ENCODE data around the gene UQCR11.
A peak's percentile ranks its signal among the peaks of the same experiment; 100 is the strongest.

The UQCR11 gene

GRCh38 chr19:1634938-1635243 lies 29.6 kb upstream of the UQCR11 start:
- no peak for DNase-seq (ENCODE audit: low spot score)

DNA sequence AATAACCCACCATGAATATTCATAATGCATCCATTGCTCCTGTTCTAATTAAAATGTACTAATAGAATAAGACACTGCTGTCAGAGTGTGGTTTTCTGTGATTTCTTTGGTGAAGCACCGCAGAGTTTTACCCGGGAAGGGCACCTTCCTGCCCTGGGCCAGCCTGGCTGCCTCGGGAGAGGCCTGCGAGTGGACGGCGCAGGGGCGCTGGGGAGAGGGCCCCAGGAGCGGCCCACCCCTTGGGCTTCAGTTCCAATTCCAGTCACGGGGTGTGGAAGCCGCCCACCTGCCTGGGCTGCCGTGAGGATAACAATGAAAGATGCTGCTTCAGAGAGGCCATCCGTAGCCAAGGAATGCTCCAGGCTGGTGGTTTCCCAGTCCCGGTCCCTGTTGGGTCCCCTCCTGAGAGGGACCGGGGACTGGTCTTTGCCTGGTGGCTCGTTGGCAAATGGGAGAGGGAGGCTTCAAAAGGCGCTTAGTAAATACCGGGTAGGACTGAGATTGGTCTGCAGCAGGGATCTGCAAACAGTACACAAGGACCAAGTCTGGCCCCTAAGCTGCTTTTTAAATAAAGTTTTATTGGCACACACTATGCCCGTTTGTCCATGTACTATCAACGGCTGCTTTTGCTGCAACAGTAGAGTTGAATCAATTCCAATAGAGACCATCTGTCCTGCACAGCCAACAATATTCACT lies 29.1 kb upstream of the UQCR11 start:
- no peak for DNase-seq (ENCODE audit: low spot score)

DNA sequence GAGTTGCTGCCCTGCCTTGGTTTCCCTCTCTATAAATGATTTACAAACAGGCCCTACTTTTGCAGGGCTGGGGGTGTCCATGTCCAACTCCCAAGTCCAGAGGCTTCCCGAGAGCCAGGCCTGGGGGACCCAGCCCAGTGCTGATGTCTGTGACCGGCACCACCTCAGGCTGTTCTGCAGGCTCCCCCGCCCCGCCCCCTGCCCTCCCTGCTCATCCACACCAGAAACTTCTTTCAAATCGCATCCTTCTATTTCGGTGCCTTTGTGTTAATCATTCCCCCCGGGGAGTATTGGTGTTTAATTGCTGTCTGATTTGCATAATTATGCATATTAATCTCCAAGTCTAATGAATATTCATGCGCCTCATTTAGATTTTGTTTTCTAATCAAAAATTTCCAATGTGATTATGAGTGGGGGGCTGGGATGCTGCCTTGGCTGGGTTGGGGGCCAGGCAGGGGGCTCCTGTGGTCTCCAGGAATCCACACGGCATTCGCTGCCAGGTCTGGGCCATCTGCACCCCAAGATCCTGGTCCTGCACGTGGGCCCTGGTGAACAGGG lies 28.1 kb upstream of the UQCR11 start:
- no peak for DNase-seq (ENCODE audit: low spot score)

DNA sequence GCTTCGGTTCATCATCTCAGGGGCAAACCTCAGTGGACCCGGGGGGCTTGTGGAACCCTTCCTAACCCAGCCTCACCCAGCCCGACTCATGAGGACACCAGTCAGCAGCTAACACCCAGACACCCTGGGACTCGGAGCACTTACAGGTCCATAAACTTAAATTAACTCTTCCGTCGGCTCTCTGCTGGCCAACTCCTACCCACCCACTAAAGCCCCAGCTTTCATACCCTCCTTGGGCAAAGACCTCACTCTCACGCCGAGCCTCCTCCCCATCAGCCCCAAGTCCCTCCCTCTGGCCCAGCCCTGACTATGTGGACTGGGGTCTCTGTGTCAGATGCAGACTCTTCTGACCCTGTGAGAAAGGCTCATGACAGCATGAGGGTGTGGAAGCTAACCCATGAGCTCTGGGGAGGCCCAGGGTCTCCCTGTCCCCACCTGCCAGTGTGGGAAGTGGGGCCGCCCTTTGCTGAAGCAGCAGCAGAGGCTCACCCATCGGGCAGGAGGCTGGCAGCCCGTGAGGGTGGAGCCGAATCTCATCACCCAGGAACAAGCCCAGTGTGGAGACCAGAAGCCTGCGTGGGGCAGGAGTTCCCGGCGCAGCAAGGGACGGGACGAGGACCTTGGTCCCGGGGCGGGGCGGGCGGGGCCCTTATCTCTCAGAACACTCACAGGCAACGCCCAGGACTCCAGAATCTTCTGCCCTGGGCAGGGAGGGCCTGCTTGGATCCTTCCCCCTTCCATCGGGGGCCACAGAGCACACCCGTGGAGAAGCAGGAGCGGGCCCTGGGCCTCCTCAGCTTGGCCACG lies 27.4 kb upstream of the UQCR11 start:
- DNase-seq (ENCODE audit: low spot score), result no peak

DNA sequence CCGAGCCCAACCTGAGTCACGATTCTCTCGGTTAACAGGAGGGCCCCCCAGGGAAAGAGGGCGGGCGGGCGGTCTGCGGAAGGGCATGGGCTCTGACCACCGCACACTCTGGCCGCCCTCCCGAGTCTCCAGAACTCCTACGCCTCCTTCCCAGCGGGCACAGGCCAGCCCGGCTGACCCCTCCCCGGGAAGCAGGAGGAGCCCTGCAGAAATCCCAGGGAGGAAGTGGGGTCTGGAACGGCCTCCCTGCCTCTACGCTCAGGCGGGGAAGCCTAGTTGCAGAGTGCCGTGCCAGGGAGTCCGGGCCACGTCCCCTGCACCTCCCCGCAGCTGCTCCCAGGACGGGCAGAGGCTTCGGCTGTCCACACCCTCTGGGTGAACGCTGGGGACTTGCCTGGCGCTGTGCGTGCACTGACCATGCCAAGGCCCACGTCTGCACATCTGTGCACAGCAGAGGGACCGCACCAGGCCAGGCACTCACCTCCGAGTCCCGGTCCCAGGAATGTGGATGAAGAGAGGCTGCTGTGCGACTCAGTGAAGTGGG lies 26.4 kb upstream of the UQCR11 start:
- DNase-seq (ENCODE audit: low spot score), result no peak

DNA sequence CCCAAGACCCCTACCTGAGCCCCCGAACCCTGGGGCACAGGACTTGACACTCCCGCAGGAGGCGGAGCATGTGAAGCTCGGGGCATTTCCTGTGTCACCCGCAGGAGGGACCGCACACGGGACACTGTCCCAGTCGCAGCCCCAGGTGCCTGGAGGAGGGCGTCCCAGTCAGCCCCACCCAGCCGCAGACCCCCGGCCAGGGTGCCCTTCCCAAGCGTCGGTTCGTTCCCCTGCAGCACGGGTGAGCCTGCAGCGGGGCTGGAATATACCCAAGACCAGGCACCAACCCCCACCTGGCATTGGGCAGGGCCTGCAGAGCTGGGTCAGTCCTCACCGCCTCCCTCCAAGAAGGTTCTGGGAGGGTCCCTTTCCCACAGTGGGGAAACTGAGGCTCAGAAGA lies 25.5 kb upstream of the UQCR11 start:
- no peak for DNase-seq (ENCODE audit: low spot score)

DNA sequence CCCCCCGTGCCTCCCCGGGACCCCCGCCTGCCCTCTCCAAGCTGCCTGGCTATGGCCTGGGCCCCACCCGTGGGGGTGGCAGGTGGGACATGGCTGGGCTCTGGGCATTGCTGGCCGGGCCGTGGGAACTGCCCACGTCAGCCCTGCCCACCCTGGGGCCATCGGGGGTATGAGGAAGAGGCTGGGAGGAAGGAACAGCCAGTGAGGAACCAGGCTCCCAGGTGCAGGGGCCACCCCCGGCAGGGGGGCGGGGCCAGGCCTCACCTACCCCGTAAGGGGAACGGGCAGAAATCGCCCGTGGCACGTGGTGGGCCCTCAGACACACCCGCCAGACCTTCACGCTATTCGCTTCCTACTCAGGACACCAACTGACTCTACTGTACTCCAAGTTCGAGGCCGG lies 24.8 kb upstream of the UQCR11 start:
- no peak for DNase-seq (ENCODE audit: low spot score)

DNA sequence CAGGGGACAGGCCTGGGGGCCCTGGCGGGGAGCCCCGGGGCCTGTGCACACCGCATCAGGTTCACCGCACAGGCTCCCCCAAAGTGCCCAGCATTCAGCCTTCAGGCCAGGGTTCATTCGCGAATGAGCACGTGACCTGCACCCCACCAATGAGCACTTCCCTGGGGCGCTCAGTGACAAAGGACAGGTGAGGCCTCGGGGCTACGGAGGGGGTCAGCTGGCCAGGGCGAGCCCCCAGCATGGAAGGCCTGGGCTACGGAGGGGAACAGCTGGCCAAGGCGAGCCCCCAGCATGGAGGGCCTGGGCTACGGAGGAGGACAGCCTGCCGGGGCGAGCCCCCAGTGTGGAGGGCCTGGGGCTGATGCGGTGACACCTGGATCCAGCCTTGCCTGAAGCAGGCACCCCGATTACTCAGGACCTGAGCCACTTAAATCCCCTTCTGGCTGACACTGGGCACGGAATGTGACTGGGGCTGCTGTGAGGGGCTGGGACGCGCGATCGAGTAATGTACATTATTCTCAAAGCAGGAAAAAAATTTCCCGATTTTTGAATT lies 24.1 kb upstream of the UQCR11 start:
- DNase-seq (ENCODE audit: low spot score), result no peak

DNA sequence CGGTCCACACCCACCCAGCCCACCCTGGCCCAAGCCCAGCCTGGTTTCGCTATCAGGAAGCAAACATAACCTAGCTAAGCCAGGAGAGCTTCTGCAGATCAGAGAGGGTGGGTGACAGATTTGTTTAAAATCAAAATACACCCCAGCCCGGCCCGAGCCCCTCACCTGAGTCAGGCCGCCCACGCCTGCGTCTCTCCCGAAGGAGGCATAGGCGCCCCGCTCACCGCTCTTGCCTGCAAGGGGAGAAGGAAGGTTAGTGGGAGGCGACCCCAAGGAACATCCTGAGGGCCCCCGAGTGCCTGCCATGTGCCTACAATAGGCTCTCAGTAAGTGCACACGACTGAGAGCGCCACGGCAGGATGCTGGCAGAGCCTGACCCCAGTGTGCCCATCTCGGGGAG lies 21.9 kb upstream of the UQCR11 start:
- no peak for DNase-seq (ENCODE audit: low spot score)

- DNase-seq (ENCODE audit: low spot score), result no peak
Observed at GRCh38 chr19:1626417-1627010, 21.3 kb upstream of the UQCR11 start.

GRCh38 chr19:1624458-1624857 lies 19.2 kb upstream of the UQCR11 start:
- DNase-seq (ENCODE audit: low spot score), result peak; percentile 78

DNA sequence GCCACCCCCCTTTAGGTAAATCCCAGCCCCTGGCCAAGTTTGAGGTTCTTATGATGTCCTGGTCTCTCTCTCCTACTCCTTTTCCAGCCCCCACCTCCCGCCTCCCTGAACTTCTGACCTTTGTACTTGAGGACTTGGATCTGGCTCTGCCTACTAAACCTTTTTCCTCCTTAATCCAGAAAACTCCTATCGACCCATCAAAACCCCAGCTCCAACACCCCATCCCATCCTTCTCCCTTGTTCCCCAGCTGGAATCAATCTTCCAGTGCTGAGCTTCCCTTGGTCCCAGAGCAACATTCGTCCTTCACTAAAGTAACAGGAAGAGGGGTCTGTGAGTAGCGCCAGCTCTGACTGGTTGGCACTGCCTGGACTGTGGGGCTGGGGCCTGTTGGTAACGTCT lies 17.3 kb upstream of the UQCR11 start:
- no peak for DNase-seq (ENCODE audit: low spot score)

GRCh38 chr19:1622007-1622406 lies 16.7 kb upstream of the UQCR11 start:
- no peak for DNase-seq (ENCODE audit: low spot score)

DNA sequence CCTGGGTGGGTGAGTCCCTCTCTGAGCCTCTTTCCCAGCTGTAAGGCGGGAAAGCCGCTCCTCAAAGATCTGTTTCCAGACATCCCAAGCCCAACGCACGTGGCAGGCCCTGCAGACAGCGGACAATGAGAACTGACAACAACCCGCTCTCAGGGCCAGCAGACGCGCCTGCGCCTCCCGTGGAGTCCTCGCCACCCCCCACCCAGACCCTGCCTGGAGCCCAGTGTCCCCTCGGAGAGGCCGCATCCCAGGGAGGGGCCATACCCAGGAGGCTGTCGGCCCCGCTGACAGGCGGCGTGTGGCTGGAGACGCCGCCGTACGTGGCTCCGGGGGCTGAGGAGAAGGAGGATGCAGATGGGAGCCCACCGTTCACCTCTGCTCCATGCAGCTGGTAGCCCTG lies 16.3 kb upstream of the UQCR11 start:
- no peak for DNase-seq (ENCODE audit: low spot score)

- no peak for DNase-seq (ENCODE audit: low spot score)
Observed at GRCh38 chr19:1621021-1621420, 15.8 kb upstream of the UQCR11 start.

DNA sequence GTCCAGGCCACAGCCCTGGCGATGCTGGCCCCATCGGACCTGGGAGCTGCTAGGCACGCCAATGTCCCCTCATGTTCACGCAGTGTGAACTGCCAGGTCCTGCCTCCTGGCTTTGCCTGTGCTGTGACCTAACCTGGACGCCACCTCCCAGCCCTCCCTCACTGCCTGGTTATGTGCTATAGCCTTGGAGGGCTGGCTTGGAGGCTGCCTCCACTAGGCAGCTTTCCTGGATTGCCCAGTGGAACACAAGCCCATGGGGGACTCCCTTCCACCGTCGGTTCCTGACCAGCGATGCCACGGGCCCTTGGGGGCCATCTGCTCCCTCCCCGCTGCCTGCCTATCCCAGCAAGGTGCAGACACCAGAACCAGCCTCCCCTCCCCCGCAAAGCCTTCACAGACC lies 15.2 kb upstream of the UQCR11 start:
- no peak for DNase-seq (ENCODE audit: low spot score)

GRCh38 chr19:1619703-1620102 lies 14.4 kb upstream of the UQCR11 start:
- no peak for DNase-seq (ENCODE audit: low spot score)

GRCh38 chr19:1619094-1619439 lies 13.8 kb upstream of the UQCR11 start:
- DNase-seq (ENCODE audit: low spot score), result no peak

DNA sequence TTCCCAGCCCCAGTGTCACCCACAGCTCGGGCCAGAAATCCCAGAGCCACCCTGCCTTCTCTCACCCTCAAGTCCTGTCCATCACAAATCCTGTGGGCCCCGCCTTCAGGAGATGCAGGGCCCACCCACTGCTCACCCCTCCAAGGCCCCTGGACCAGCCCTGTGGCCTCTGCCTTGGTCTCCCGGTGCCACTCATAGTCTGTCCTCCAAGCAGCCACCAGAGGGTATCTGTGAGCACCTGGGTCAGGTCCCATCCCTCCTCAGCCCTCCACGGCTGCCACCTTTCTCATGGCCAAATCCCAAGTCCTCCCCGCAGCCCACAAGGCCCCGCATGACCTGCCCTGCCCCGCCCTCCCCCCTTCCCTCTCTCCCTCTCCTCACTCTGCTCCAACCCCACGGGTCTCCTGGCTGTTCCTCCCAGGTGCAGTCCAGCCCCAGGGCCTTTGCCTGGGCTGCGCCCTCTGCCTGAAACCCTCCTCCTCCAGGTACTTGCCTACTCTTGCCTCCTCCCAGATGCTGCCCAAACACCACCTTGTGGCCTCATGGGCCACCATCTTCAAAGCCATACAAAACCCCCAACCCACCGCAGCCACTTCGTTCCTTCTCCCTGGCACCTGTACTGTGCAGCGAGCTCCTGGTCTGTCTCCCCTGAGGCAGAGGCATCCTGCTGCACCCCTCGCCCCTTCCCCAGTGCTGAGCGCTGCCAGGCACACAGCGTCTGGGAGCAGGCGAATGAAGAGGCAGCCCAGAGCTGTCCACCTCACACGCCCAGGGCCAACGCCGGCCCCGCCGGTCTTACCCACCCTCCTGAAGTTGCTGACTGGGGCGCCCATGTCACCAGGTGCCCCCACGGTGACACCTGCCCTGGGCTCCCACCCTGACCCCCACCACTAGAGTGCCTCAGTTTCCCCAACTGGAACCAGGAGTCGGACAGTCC lies 13.2 kb upstream of the UQCR11 start:
- DNase-seq (ENCODE audit: low spot score), result peak; percentile 85

GRCh38 chr19:1616875-1617274 lies 11.6 kb upstream of the UQCR11 start:
- DNase-seq (ENCODE audit: low spot score), result no peak

GRCh38 chr19:1616396-1616795 lies 11.1 kb upstream of the UQCR11 start:
- DNase-seq (ENCODE audit: low spot score), result no peak
